ENCODE results near the gene INPP5D.
"Not testable (repeated sequence)": the region's sequence is repeated elsewhere in the genome, so short reads cannot be mapped to it uniquely, and the experiment has no call there.

The INPP5D gene

DNA sequence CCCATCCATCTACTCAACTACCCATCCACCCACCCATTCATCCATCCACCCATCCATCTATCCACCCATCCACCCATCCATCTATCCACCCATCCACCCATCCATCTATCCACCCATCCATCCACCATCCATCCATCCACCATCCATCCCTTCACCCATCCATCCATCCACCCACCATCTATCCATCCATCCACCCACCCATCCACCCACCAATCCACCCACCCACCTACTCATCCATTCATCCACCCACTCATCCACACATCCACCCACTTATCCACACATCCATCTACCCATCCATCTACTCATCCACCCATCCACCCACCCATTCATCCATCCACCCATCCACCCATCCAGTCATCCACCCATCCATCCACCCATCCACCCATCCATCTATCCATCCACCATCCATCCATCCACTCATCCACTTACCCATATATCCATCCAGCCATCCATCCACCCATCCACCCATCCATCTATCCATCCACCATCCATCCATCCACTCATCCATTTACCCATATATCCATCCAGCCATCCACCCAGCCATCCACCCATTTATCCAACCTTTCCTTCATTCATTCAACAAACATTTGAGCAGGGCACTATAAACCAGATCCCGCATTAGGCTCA, 45.0 kb upstream of the INPP5D start:
- Histone ChIP-seq H4K20me1 (peaks cover 0 to 13% (median 0%) of the 10 kb centered on the region in 11 experiments; a peak in 1 of 22 replicates), H3K4me1 (peaks cover 26 to 31% (median 28%) of the 10 kb centered on the region in 10 experiments), H3K9ac (no peak overlapping the region), H3K27me3 (no peaks in the 10 kb centered on the region), H3K36me3 (no peaks in the 10 kb centered on the region), H3K9me3 (replicated peaks in 1 of 11) (peaks cover 0 to 17% (median 10%) of the 10 kb centered on the region in 11 experiments; a peak in 14 of 22 replicates), H3K4me3 (no peak overlapping the region), H3K27ac (no peak overlapping the region), H3K4me2 (no peak overlapping the region)
- TF ChIP-seq Cebpa-rat (IDR thresholded peaks at IDR 0.05), result no peak

DNA sequence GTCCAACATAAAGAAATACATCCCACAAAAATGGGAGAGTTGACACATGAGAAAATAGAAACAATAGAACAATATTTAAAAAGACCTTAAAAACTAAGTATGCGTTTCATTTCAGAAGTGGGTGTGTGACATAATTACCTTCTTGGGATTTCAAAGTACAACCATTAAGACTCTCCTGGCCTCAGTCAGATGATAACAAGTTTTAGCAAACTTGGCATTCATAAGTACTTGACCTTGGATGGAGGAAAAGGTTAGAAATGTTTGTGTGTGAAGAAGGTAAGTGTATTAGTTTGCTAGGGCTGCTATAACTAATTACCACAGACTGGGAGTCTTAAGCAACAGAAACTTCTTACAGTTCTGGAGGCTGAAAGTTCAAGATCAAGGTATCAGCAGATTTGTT, 42.2 kb upstream of the INPP5D start:
- TF ChIP-seq Cebpa-rat (IDR thresholded peaks at IDR 0.05), result no peak
- Histone ChIP-seq H3K9me3 (replicated peaks in 1 of 11) (peaks cover 0 to 17% (median 10%) of the 10 kb centered on the region in 11 experiments; a peak in 14 of 22 replicates), H3K4me2 (no peak overlapping the region), H3K9ac (no peak overlapping the region), H3K27ac (no peak overlapping the region), H3K4me1 (peaks cover 0 to 3% (median 2%) of the 10 kb centered on the region in 10 experiments; a peak in 10 of 20 replicates), H4K20me1 (no peaks in the 10 kb centered on the region), H3K4me3 (no peak overlapping the region), H3K36me3 (no peaks in the 10 kb centered on the region), H3K27me3 (no peaks in the 10 kb centered on the region)

DNA sequence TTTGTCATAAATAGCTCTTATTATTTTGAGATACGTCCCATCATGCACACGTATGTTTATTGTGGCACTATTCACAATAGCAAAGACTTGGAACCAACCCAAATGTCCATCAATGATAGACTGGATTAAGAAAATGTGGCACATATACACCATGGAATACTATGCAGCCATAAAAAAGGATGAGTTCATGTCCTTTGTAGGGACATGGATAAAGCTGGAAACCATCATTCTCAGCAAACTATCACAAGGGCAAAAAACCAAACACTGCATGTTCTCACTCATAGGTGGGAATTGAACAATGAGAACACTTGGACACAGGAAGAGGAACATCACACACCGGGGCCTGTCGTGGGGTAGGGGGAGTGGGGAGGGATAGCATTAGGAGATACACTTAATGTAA, 40.5 kb upstream of the INPP5D start:
- not testable (repeated sequence) for H3K4me2 ChIP-seq, H3K9ac ChIP-seq, H3K27ac ChIP-seq, H3K4me3 ChIP-seq, H3K4me1 ChIP-seq, H3K36me3 ChIP-seq, H4K20me1 ChIP-seq, H3K27me3 ChIP-seq
- H3K9me3 ChIP-seq (replicated peaks in 1 of 11), result peaks cover 0 to 17% (median 10%) of the 10 kb centered on the region in 11 experiments; a peak in 14 of 22 replicates

DNA sequence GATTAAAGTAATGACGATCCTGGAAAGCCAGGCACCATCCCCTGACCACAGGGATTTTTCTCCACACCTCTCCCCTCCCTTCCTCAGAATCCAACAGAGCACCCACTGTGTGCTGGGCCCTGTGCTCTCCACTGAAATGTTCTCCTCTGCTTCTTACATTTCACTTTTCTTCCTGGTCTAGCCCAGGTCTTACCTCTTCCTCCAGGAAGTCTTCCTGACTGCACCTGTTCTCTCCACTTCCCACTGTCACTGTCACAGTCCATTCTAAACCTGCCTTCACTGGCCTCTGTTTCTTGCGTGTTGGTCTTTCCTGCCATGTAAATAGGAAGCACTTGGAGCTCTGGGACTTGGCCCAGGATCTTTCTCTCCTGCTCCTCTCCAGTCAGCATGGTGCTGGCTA, 39.7 kb upstream of the INPP5D start:
- H4K20me1 ChIP-seq, result no peaks in the 10 kb centered on the region
- no peak overlapping the region for H3K9ac ChIP-seq
- H3K27me3 ChIP-seq, result no peaks in the 10 kb centered on the region
- no peak for TF ChIP-seq Cebpa-rat (IDR thresholded peaks at IDR 0.05)
- no peak overlapping the region for H3K4me3 ChIP-seq
- H3K27ac ChIP-seq, result no peak overlapping the region
- no peaks in the 10 kb centered on the region for H3K4me1 ChIP-seq
- peaks cover 0 to 17% (median 10%) of the 10 kb centered on the region in 11 experiments; a peak in 14 of 22 replicates for H3K9me3 ChIP-seq (replicated peaks in 1 of 11)
- no peak overlapping the region for H3K4me2 ChIP-seq
- no peaks in the 10 kb centered on the region for H3K36me3 ChIP-seq

DNA sequence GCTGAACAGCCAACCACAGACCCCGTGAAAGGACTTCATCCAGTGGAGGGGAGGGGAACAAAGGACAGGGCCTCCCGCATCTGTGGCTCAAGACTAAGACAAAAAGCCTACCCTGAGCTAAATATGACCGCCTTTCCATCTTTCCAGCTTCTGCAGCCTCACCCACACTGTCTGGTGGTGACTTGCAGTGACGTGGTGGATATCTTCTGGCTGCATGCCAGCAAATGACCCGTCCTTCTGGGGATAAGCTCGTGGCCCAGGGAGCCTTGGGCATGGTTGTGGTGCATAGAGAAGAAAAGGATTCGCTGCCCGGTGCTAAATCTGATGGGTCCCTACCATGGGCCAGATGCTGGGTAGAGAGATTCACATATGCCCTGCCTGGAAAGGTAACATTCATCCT, 38.4 kb upstream of the INPP5D start:
- Histone ChIP-seq H4K20me1 (no peaks in the 10 kb centered on the region), H3K27ac (no peak overlapping the region)
- no peak for TF ChIP-seq Cebpa-rat (IDR thresholded peaks at IDR 0.05)

DNA sequence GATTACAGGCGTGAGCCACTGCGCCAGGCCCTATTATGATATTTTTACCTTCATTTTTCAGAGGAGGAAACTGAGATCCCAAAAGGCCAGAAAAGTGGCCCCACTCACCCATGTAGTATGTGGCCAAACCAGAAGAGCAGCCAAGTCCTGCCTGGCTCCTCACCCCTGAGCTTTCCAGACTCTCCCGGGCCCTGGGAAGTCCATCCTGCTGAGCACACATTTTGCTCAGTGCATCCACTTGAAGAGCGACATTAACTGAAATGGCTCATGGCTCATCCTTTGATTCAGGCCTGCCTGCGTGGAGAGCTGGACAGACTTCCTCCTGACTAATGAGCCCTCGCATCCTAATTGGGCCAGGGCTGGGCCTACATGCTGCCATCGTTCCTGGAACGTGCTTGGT, 37.6 kb upstream of the INPP5D start:
- Histone ChIP-seq H3K4me2 (no peak overlapping the region), H3K4me3 (no peak overlapping the region), H4K20me1 (no peaks in the 10 kb centered on the region), H3K27me3 (no peaks in the 10 kb centered on the region), H3K4me1 (no peaks in the 10 kb centered on the region), H3K9me3 (replicated peaks in 1 of 11) (peaks cover 0 to 11% (median 8%) of the 10 kb centered on the region in 11 experiments; a peak in 14 of 22 replicates), H3K9ac (no peak overlapping the region), H3K27ac (no peak overlapping the region), H3K36me3 (no peaks in the 10 kb centered on the region)
- no peak for TF ChIP-seq Cebpa-rat (IDR thresholded peaks at IDR 0.05)

More for the DNA sequence above, 38.4 kb upstream of the INPP5D start:
- H3K4me1 ChIP-seq, result no peaks in the 10 kb centered on the region
- H3K9ac ChIP-seq, result no peak overlapping the region
- H3K4me3 ChIP-seq, result no peak overlapping the region
- no peak overlapping the region for H3K4me2 ChIP-seq
- peaks cover 0 to 17% (median 10%) of the 10 kb centered on the region in 11 experiments; a peak in 14 of 22 replicates for H3K9me3 ChIP-seq (replicated peaks in 1 of 11)
- no peaks in the 10 kb centered on the region for H3K36me3 ChIP-seq
- H3K27me3 ChIP-seq, result no peaks in the 10 kb centered on the region

DNA sequence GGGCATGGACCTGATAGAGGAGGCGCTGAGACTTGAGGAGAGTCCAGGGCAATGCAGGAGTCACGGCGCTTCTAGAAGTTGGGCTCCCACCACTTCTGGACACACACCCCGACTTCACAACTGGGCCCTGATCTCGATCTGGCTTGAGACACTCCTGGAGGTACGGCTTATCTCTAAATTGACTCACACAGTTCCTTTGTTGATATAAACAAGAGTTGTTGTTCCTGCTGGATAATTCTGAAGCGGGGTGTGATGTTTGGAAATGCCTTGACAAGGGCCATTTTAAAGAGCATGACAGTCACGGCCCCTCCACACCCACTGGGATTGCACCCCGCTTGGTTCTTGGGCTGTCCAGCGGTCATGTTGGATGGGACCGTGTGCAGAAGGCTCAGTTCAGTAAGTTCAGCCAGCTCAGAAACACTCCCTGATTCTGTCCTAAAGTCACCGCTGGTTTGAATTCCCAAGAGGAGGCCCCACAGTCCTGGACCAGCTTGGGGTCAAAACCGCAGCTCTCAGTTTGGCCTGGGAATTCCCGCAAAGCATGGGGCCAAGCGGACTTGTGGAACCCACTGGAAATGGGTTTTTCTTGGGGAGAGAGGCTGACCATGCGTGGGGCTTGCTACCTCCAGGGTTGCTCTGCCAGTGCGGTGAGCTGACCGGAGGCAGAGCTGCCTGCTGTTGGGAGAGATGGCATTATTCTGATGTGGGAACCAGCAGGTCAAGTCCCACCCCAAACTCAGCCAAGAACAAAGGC, 37.0 kb upstream of the INPP5D start:
- no peak for TF ChIP-seq Cebpa-rat (IDR thresholded peaks at IDR 0.05)
- no peaks in the 10 kb centered on the region for H4K20me1 ChIP-seq

DNA sequence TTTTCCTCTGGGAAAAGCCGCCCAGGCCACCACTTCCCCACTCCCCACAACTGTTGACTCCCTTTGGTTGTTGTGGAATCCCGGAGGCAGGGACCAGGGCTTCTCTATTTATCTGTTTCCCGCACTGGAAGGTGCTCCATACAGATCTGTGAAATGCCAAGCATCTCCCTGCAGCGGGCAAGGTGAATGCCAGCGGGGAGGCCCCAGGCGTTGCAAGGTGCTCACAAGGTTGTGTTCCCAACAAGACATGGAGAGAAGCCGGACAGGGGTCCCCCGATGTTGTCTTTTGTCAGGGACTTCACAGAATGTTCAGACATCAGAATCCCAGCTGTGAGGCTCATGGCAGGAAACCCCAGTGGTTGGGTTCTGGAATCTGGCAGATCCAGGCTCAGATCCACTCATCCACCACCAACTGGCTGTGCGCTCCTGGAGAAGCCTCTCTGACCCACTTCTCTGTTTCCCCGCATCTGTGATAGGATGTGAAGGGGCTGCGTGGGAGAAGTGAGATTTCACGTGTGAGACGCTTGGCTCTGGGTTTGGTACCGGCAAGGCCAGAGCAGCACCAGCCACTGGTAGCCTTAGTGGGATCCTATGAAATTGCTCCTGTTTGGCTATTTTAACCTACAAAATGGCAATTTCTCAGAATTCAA, 36.3 kb upstream of the INPP5D start:
- Histone ChIP-seq H3K4me1 (no peaks in the 10 kb centered on the region), H3K9me3 (replicated peaks in 1 of 11) (no peaks in the 10 kb centered on the region), H3K9ac (no peak overlapping the region), H3K27ac (no peak overlapping the region), H3K36me3 (no peaks in the 10 kb centered on the region), H3K4me3 (no peak overlapping the region), H3K27me3 (no peaks in the 10 kb centered on the region), H3K4me2 (no peak overlapping the region), H4K20me1 (no peaks in the 10 kb centered on the region)
- no peak for TF ChIP-seq Cebpa-rat (IDR thresholded peaks at IDR 0.05)

More for the DNA sequence above, 37.0 kb upstream of the INPP5D start:
- Histone ChIP-seq H3K9ac (no peak overlapping the region), H3K27me3 (no peaks in the 10 kb centered on the region), H3K9me3 (replicated peaks in 1 of 11) (peaks cover 0 to 6% (median 4%) of the 10 kb centered on the region in 11 experiments; a peak in 11 of 22 replicates), H3K27ac (no peak overlapping the region), H3K4me3 (no peak overlapping the region), H3K4me2 (no peak overlapping the region), H3K36me3 (no peaks in the 10 kb centered on the region), H3K4me1 (no peaks in the 10 kb centered on the region)

DNA sequence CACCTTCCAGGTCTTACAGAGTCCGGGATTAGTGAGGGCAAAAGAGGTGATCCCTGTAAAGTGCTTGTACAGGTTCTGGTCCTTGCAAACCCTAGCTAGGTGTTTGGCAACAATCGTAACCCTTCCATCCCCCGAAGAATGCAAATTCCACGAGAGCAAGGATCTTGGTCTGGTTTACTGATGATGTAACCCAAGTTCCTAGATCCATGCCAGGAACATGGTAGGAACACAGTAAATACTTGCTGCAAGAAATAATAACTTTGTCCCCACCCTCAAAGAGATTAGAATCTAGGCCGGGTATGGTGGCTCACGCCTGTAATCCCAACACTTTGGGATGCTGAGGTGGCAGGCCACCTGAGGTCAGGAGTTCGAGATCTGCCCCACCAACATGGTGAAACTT, 34.4 kb upstream of the INPP5D start:
- H3K27ac ChIP-seq, result no peak overlapping the region
- no peaks in the 10 kb centered on the region for H3K27me3 ChIP-seq
- TF ChIP-seq Cebpa-rat (IDR thresholded peaks at IDR 0.05), result no peak
- no peak overlapping the region for H3K9ac ChIP-seq
- no peaks in the 10 kb centered on the region for H3K36me3 ChIP-seq
- H3K4me2 ChIP-seq, result no peak overlapping the region
- no peaks in the 10 kb centered on the region for H3K9me3 ChIP-seq (replicated peaks in 1 of 11)
- no peak overlapping the region for H3K4me3 ChIP-seq
- no peaks in the 10 kb centered on the region for H3K4me1 ChIP-seq
- no peaks in the 10 kb centered on the region for H4K20me1 ChIP-seq

All from BLaER1 treated with 17β-estradiol and CSF1 and Interleukin-3, amounts not matched to agents 10 nM and 100 nM (cell line).